HG03469 (cell line): ENCODE results near the gene CCDC85A.

ENCODE experiments used
- ATAC-seq: cut with Tn5 transposase; IDR thresholded peaks from one replicate; pipeline ENCODE4 v1.9.1; 2021; ENCODE audit warnings: mild to moderate bottlenecking, moderate library complexity, moderate number of reproducible peaks; ENCODE audit not compliant: unreplicated experiment

CCDC85A gene

DNA sequence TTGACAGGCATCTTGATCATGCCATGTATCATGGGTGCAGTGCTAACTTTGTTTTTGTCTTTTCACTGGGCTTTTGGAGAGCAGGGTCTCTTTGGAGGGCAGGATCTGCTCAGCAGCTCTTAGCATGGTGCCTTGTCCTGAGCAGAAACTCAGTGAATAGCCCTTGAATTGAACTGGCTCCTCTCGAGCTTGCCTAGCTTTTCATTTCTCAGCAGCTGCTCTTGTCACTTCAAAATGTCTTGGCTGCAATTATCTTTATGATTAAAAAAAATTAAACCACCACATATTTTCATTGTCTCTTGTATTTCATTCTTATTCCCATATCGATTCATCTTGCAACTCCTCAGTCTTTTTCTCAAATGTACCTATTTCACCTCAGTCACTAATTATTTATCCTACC, 50.5 kb downstream of the CCDC85A start:
- no peak for ATAC-seq

DNA sequence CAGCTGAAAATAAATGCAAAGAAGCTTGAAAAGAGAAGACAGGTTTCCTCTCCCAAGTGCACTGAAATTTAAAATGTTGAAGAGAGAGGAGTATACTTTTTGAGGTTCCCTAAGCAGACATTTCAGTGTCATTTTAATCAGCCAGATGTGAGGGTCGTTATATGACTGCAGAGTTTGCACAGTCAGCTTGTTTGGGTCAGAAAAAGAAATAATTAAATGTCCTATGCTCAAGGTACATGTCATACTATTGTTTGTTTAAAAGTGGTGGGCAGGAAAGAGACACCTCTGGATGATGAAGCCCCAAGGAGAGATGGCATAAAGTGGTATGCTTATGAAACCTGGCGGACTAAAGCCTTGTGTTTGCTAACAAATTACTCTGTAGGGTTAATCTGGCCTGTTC, 55.2 kb downstream of the CCDC85A start:
- no peak for ATAC-seq

DNA sequence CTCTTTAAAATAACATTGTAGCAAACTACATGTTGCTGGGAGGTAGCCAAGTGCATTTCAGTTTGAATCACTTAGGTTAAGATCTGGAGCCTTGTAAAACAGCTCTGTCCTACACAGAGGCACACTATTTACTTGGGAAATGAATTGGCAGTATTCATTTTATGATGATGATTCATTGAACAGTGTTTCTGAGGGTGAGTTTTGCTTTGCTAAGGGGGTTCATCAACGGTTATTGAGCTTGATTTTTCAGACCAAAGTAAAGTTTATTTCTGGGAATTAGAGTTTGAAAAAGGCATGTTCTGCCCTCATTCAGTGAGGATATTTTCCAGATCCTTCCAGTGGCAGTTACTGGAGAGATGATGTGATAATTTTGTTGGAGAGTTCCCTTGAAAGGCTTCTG, 55.6 kb downstream of the CCDC85A start:
- no peak for ATAC-seq

DNA sequence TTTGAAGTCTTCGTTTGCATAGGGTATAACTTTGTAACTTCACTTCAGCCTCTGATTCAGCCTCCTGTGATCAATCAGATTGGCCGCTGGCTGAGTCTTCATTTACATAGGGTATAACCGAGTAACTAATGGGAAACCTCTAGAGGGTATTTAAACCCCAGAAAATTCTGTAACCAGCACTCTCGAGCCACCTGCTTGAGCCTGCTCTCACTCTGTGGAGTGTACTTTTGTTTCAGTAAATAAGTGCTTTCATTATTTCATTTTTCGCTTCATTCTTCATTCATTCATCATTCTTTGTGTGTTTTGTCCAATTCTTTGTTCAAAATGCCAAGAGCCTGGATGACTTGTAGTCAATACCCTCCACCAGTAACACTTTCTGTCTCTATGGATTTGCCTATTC, 56.4 kb downstream of the CCDC85A start:
- no peak for ATAC-seq

DNA sequence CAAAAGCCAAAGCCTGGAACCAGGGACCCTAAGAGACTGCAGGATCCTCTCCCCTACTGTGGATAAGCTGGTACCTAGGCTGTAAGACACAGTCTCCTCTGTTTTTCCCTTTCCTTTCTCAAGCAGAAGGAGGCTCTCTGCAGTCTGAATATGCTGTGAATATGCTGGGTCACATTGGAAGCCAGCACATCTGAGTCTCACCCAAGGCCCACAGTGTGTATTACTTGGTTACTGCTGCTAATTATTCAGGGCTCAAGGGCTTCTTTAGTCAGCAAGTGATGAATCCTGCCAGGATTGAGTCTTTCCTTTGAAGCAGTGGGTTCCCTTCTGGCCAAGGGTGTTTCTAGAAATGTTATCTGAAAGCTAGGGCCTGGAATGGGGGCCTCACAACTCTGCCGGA, 60.7 kb downstream of the CCDC85A start:
- no peak for ATAC-seq

DNA sequence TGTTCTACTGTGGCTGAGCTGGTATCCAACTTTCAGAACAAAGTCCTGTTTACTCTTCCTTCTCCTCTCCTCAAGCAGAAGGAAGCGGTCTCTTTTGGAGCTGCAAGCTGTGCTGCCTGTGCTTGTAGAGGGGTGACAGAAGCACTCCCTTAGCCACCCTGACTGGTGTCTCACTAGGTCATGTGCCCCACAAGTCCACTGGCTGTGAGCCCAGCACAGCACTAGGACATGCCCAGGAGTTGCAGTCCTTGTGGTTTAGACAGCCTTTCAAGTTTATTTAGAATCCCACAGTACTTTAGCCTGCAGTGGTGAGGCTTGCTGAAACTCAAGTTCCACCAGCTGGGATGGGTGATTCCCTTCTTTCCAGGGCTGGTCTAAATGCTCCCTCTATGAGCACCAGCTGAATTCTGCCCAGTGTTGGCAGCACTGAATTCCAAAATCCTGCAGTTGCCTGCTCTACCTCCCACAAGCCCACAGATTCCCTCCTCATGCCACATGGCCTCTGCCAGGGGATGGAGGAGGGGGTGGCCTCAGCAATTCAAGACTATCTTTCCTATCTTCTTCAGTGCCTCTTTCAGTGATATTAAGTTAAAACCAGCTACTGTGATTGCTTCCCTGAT, 61.2 kb downstream of the CCDC85A start:
- no peak for ATAC-seq

DNA sequence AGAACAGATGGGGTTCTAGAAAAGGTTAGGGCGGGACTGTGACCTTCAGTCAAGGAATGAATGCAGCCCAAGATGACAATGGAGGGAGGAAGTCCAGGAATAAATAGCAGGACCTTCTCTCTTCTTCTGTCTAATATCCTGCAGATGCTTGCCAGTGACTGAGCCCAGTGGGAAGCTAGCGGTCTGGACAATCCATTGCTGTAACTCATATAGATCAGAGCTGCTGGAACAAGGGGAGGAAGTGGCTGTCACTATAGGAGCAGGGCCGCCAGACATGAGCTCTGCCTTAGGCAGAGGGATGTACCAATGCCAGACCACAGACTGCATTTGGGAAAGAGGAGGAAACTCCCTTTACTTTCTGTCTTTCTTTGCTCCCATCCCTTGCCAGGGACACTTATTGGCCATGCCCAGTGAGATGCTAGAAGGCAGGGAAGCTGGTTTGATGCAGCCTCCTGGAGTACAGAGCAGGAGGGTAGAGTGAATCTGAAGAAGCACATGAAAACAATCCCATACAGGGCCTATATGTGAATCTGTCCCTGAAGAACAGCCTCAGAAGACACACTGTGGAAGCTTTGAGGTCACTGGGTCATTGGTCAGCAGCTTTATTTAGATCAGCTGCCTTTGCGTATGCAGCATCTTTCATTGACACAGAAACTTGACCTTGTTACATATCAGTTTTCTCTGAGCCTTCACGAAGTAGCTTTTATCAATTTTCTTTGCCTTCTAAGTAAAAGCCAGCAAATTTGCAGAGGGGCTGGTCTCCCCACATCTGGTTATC, 65.4 kb downstream of the CCDC85A start:
- ATAC-seq, result no peak

DNA sequence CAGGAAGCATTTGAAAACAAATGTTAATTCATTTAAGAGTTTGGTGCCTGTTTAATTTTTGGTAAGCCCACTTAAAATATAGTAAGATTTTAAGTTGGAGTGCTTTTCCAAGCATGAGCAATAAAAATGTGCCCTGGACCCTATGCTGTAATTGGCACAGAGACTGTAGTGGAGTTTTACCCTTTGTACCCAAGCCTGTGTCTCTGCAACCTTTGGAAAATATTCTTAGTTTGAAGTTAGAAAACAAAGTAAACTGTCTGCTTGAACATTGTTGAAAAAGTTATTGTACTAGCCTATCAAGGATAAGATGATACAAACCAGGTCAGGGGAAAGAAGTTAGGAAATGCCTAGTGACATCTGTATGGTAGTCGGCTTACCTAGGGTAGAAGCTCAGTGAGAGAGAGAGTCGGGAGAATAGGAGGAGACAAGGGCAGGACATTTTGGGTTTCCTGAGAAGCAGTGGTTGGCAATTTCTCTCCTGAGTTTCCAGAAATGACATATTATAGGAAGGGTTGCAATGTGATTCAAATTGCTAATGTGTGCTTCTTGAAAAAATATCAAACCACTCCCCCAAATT, 66.5 kb downstream of the CCDC85A start:
- ATAC-seq, result no peak

DNA sequence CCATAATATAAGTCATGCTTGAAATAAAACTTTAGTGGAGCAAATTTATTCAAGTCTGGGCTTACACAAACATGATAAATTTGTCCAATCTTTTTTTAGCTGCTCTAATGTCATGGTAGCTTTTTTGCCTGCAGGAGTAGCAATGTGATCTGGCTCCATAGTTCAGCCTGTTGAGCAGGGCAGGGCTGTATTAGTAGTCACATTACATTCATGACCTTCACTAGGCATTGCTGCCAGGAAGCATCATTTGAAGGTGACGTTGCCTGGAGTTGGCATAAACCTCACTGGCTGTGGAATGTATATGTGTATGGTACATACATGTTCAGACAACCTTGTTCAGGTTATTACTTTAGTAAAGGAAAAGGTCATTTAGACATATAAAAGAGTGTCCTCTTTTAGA, 76.6 kb downstream of the CCDC85A start:
- ATAC-seq, result no peak

DNA sequence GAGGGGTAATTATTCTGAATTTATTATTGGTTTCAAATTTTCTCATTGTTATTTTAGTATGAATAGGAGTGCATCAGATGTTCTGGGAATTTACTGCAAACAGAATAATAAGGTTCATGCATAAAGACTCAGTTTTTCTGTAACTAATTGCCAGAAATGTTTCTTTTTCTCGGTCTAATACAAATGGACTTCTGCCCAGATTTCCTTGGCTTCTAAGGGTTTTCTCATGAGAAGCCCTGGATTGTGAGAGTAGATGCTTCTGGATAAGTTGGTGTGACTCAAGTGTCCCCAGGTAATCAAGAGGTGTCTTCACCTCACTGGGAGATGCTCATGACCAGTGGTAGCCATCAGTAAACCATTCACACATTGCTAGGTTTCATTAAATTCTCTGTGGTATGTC, 78.5 kb downstream of the CCDC85A start:
- ATAC-seq, result no peak

DNA sequence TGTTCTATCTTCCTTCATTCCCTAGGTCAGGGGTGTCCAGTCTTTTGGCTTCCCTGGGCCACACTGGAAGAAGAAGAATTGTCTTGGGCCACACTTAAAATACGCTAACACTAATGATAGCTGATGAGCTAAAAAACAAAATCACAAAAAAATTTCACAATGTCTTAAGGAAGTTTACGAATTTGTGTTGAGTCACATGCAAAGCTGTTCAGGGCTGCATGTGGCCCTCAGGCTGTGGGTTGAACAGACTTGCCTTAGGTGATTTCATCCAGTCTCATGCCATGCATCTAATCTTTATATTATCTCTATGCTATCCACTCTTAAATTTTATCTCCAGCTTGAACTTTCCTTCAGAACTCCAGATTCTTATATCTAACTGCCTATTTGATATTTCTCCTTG, 80.1 kb downstream of the CCDC85A start:
- ATAC-seq, result no peak

DNA sequence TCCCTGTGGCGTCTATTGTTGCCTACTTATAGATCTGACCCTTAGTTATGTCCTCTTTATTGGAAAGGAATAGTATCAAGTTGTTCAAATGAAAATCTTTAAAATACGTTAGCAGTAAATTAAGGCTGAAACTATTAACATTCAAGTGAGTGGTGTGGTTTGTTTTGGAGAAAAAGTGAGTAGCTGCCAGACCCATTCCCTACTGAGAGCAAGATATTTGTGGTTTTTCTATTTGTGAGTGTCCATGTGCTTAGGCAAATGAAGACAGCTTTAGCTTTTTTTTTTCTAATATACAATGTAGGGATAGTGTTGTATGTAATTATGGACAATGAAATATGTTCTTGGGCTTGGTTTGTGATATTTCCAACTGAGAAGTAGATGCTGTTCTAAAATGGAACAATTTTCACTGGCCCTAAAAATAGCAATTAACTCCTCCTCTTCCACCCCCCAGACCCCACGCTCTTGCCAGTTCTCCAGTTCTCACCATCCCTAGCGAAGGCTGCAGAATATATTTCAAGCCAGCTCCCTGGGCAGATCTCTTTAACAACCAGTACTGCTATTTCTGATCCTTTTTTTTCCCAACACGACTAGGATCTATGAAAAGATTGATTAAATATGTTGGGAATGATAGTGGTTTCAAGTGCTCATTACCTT, 83.1 kb downstream of the CCDC85A start:
- no peak for ATAC-seq

DNA sequence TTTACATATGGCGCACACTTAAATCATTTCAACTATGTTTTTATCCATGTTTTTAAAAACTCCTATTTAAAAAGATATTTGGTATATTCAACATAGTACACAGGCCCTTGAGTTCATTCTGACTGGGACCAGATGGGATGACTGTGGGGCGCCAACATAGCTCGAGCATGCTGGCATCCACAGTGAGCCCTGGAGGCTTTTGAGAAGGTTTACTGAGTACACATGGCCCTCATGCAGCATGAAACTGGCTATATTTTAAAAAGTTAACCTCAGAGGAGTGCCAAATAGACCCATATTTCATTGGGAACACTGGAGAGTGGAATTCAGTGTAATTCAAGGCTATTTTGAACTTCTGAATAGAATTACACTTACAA, 83.6 kb downstream of the CCDC85A start:
- ATAC-seq, result no peak

DNA sequence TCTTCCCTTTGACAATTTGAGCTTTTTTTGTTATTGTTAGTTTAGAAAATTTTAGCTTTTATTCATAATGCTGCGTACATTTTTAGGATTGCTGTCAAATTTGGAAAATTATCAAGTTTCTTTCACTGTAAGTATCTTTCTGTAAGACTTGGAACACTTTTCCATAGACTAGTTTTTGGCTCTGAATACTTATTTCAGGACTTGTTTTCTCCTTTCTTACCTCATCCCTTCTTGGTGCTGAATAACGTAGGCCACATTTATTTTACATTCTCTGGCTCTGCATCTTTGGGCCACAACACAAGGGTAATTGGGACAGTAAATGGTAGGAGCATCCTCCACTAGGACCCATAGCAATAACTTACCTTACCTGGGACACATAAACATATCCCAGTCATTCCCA, 85.1 kb downstream of the CCDC85A start:
- no peak for ATAC-seq

DNA sequence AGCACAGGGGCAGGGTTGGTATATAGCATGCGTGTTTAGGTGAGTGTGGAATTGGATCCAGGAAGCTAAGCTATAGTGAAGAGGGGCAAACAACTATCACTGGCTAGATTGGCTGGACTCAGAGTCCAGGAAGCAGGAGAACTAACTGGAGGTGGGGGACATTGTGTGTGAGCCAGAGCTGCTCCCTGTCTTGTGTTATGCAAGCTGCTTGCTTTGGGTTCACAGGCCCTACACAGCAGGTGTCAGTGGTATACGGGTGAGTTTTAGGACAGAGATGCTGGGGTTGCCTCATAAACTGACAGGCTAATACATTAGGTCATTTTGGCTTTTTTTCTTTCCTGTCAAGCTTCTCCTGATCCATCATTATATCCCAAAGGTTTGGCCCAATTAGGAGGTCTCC, 87.5 kb downstream of the CCDC85A start:
- ATAC-seq, result no peak

DNA sequence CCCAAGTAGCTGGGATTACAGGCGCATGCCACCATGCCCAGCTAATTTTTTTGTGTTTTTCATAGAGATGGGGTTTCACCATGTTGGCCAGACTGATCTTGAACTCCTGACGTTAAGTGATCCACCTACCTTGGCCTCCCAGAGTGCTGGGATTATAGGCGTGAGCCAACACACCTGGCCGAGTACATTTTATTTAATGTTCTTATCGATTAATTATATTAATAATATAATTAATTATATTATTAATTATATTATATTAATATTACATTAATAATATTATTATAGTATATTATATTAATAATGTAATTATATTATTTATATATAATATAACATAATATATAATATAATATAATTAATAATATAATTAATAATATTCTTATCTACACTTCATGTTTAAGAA, 101.4 kb downstream of the CCDC85A start:
- ATAC-seq, result no peak

DNA sequence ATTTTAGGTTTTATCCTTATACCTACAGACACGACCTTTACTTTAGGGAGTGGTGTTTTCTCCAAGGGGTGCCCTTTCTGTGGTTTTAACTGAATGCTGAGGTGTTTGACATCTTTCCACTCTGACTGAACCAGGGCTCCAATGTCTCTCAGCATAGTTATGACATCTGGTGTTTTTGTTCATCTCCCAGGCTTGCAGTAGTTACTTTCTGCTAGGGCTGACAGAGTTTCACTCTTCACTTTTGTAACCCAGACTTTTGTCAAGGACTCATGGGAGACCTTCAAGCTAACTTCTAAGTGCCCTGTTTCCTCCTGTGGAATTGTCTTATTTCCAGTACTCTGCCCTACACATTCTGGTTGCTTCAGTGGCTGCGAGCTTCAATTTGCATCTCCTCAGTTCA, 103.1 kb downstream of the CCDC85A start:
- ATAC-seq, result no peak

DNA sequence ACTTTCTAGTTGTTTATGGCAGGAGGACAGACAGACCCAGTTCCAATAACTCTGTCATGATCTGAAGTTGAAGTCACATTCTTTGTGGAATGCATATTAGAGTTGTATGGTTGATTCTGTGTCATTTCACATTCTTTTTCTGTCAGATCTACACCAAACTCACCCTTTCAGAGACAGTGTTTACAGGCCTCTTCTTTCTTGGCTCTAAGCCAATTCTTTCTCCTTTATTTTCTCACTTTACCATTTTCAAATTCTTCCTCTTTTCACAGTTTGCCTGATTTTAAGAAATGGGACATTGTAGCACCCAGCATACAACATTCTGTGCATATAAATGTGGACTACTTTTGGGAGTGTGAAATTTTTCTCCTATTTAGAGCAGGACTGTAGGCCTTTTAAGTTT, 103.7 kb downstream of the CCDC85A start:
- ATAC-seq, result no peak

DNA sequence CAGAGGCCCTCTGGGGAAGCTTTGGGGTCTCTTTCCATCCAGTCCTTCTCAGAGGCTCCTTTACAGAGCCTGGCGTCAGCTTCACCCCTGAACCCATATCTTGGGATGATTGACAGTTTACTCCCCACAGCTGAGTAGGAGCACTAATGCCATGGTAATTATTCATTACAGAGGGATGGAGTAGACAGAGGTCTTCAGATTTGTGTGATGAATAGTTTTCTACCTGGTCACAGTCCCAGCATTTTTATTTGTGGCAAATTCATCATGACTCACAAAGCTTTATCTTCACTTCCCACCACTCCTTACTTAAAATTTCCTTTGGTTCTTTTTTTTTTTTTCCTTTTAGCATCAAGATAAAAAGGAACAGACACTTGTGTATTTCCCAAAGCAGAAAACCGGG, 104.2 kb downstream of the CCDC85A start:
- ATAC-seq, result no peak

DNA sequence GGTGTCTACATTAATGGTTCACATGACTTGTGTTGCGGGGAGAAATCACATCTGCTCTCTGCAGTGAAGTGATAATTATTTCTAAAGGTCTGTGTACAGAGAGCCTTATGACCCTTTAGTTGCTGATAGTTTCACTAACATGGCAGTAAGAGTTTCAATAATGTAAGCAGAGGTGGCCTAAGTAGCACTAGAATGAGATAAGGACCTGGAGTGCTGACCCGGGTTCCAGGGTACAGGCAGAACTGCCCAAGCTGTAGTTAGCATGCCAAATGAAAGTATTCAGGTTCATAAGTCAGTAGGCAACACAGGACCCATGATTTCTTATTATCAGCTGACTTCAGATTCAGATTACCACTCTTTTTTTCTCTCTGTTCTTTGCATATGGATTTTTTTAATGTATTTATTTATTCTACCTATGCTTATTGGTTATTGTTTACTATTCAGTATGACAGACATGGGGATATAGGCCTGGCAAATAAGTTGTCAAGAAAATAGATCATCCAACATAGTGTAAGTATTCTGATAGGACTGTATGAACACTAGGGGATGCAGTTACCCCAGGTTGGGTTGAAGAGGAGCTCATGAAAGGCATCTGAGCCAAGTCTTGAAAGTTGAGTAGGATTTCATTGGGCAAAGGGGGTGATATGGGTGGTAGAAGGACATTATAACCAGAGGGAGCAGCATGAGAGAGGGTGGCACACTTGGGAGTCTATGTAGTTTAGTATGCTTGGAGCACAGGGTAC, 105.2 kb downstream of the CCDC85A start:
- ATAC-seq, result no peak

DNA sequence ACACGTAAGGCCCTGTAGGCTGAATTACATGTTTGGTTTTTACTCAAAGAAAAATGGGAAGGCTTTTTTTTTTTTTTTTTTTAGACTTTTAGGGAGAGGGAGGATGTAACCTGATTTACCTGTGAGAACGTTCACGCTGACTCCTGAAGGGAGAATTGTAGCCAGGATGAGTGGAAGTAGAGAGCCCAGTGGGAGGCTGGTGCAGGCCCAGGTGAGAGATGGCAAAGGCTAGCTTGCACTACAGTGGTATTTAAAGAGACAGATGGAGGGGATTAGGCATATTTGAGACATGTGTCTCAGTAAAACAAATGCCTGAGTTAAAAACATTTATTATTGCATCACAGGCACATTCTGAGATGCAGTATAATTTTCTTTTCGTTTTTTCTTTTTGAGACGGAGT, 107.9 kb downstream of the CCDC85A start:
- ATAC-seq, result no peak
